Endodermal cell (in vitro differentiated cells): Measurements from ENCODE around the gene TGDS. TPM values are rescaled to one million over a fixed set of nuclear protein-coding genes. Genes with fewer than 3 reads are reported as not detected.

Experiments used
- DNase-seq: peaks from one replicate; pipeline ENCODE4 v3.0.0-alpha.2; 2017
- H3K27ac ChIP-seq: 2 replicates; pipeline ENCODE4 v1.5.1; 2013; ENCODE audit warnings: mild to moderate bottlenecking, low read depth, low read length, moderate library complexity
- H3K27me3 ChIP-seq: 2 replicates; pipeline ENCODE4 v1.6.1; 2013; ENCODE audit warnings: mild to moderate bottlenecking, low read length, moderate library complexity; ENCODE audit not compliant: insufficient read depth, control insufficient read depth, poor library complexity, severe bottlenecking
- H3K36me3 ChIP-seq: 2 replicates; pipeline ENCODE4 v1.7.0; 2013; ENCODE audit warnings: mild to moderate bottlenecking, low read length, moderate library complexity; ENCODE audit not compliant: control insufficient read depth, insufficient read depth
- H3K4me1 ChIP-seq: one replicate; pipeline ENCODE4 v1.7.0; 2013; ENCODE audit warnings: low read length; ENCODE audit not compliant: control insufficient read depth, insufficient read depth
- H3K4me3 ChIP-seq: 2 replicates; pipeline ENCODE4 v1.5.1; 2013; ENCODE audit warnings: mild to moderate bottlenecking, low read length, moderate library complexity
- H3K9ac ChIP-seq: 2 replicates; pipeline ENCODE4 v1.6.1; 2013; ENCODE audit warnings: mild to moderate bottlenecking, low read length, moderate library complexity; ENCODE audit not compliant: poor library complexity, severe bottlenecking; ENCODE audit errors: extremely low read depth
- H3K9me3 ChIP-seq: 2 replicates; pipeline ENCODE4 v1.6.1; 2013; ENCODE audit warnings: mild to moderate bottlenecking, low read length, moderate library complexity; ENCODE audit not compliant: control insufficient read depth
- H3K27ac Mint-ChIP-seq: 2 replicates; pipeline ENCODE4 v1.8.0; 2020; ENCODE audit warnings: mixed read lengths
- H3K27me3 Mint-ChIP-seq: 2 replicates; pipeline ENCODE4 v1.8.0; 2021; ENCODE audit warnings: mild to moderate bottlenecking, mixed read lengths; ENCODE audit not compliant: insufficient read depth
- H3K36me3 Mint-ChIP-seq: 2 replicates; pipeline ENCODE4 v1.8.0; 2020; ENCODE audit warnings: low read depth, mixed read lengths
- H3K4me1 Mint-ChIP-seq: 2 replicates; pipeline ENCODE4 v1.8.0; 2020; ENCODE audit warnings: mixed read lengths
- H3K4me3 Mint-ChIP-seq: 2 replicates; pipeline ENCODE4 v1.8.0; 2020; ENCODE audit warnings: mild to moderate bottlenecking, moderate library complexity, mixed read lengths
- H3K9me3 Mint-ChIP-seq: 2 replicates; pipeline ENCODE4 v1.8.0; 2020; ENCODE audit warnings: mild to moderate bottlenecking, mixed read lengths
- CTCF ChIP-seq: fragments of 200-600 bp; sonication (generic); conservative IDR thresholded peaks from 2 replicates; pipeline ENCODE4 v1.5.0; 2021; ENCODE audit warnings: antibody characterized with exemption, mild to moderate bottlenecking
- WGBS, 2 experiments: methylation state at CpG; one replicate each; pipeline versions ENCODE4 v1.1.5 to v1.1.7; 2013; ENCODE audit warnings: missing lambda C conversion rate in 2 of 2, mixed read lengths in 1 of 2; ENCODE audit not compliant: insufficient coverage in 1 of 2, insufficient read length in 1 of 2; 5-methylcytosine and 5-hydroxymethylcytosine counted together
- total RNA-seq, 2 donors: library from RNA; stranded (reverse); fragmentation: NEBNext Ultra II Directional in 1 of 2; extraction: Animal tissue kit (Norgen Biotek cat#: 25700) in 1 of 2; gene quantifications; 2 replicates in 1 of 2; 3 replicates in 1 of 2; pipeline ENCODE4 v1.2.1, GENCODE V29; 2021

The TGDS gene
- total RNA-seq, 2 donors from 2014 or later = 11.3 to 14.1 TPM

- WGBS, 2 experiments = 90 to 100% methylated on average over 1 of the region's 1 CpG
Observed at GRCh38 chr13:94556041-94556440, 39.9 kb downstream of the TGDS start.

GRCh38 chr13:94553766-94554165 is 42.2 kb downstream of the TGDS start:
- no peaks in the 10 kb centered on the region for H3K9me3 Mint-ChIP-seq
- no peak overlapping the region for H3K4me3 Mint-ChIP-seq
- H3K36me3 ChIP-seq = no peaks in the 10 kb centered on the region
- H3K36me3 Mint-ChIP-seq = no peaks in the 10 kb centered on the region
- H3K4me3 ChIP-seq = no peak overlapping the region
- H3K27me3 Mint-ChIP-seq = peaks cover 9% of the 10 kb centered on the region
- no peaks in the 10 kb centered on the region for H3K9me3 ChIP-seq
- H3K4me1 Mint-ChIP-seq = no peaks in the 10 kb centered on the region
- H3K27me3 ChIP-seq = no peaks in the 10 kb centered on the region
- no peak for TF ChIP-seq CTCF
- H3K9ac ChIP-seq = no peak overlapping the region
- H3K27ac Mint-ChIP-seq = no peak overlapping the region
- 92 to 94% methylated on average over 4 of the region's 4 CpGs for WGBS, 2 experiments
- H3K4me1 ChIP-seq = no peaks in the 10 kb centered on the region
- H3K27ac ChIP-seq = no peak overlapping the region
- DNase-seq = no peak

More at GRCh38 chr13:94556041-94556440, 39.9 kb downstream of the TGDS start:
- no peaks in the 10 kb centered on the region for H3K9me3 Mint-ChIP-seq
- Histone ChIP-seq H3K4me3 (no peak overlapping the region), H3K9ac (no peak overlapping the region), H3K4me1 (no peaks in the 10 kb centered on the region), H3K9me3 (no peaks in the 10 kb centered on the region), H3K36me3 (no peaks in the 10 kb centered on the region), H3K27ac (no peak overlapping the region), H3K27me3 (no peaks in the 10 kb centered on the region)
- no peak for DNase-seq
- no peak for TF ChIP-seq CTCF
- H3K4me3 Mint-ChIP-seq = no peak overlapping the region
- H3K27me3 Mint-ChIP-seq = peaks cover 7% of the 10 kb centered on the region
- H3K27ac Mint-ChIP-seq = no peak overlapping the region
- H3K36me3 Mint-ChIP-seq = no peaks in the 10 kb centered on the region
- no peaks in the 10 kb centered on the region for H3K4me1 Mint-ChIP-seq

- Mint-ChIP-seq H3K36me3 (no peaks in the 10 kb centered on the region), H3K4me3 (no peak overlapping the region), H3K27ac (no peak overlapping the region), H3K4me1 (no peaks in the 10 kb centered on the region), H3K27me3 (peaks cover 9% of the 10 kb centered on the region), H3K9me3 (no peaks in the 10 kb centered on the region)
- 91 to 95% methylated on average over 5 of the region's 5 CpGs for WGBS, 2 experiments
- H3K27me3 ChIP-seq = no peaks in the 10 kb centered on the region
- no peaks in the 10 kb centered on the region for H3K36me3 ChIP-seq
- no peak for DNase-seq
- H3K4me1 ChIP-seq = peaks cover 8% of the 10 kb centered on the region
- no peak overlapping the region for H3K27ac ChIP-seq
- no peaks in the 10 kb centered on the region for H3K9me3 ChIP-seq
- no peak overlapping the region for H3K4me3 ChIP-seq
- no peak for TF ChIP-seq CTCF
- H3K9ac ChIP-seq = no peak overlapping the region
Observed at GRCh38 chr13:94552095-94552494, 43.9 kb downstream of the TGDS start.
